ENCODE results near the gene AKAP6.

- TF ChIP-seq CTCF (IDR thresholded peaks at IDR 0.05) (no peak), POLR2A (IDR thresholded peaks at IDR 0.05) (no peak)
Observed at GRCh38 chr14:32512348-32512747, 183.2 kb downstream of the AKAP6 start.

Measured in adrenal gland (tissue), 5 donors.